H1 (cell line): ENCODE data around the gene VPS11. TPM values are rescaled to one million over a fixed set of nuclear protein-coding genes. Genes with fewer than 3 reads are reported as not detected.

Experiments used
- CTCF ChIA-PET: fragments of 300-600 bp; sonication (Branson Sonifier 250); formaldehyde crosslinking; loops from one replicate; lab custom pipeline; 2021; ENCODE audit not compliant: partially characterized antibody; lab: Charles Lee
- POLR2A ChIA-PET: fragments of 300-600 bp; sonication (Branson Sonifier 250); formaldehyde crosslinking; loops from one replicate; lab custom pipeline; 2021; ENCODE audit warnings: inconsistent platforms; ENCODE audit not compliant: partially characterized antibody; lab: Charles Lee
- DNase-seq, 2 experiments: peaks; one replicate each; pipeline versions ENCODE4 v3.0.0 to v3.0.0-alpha.2; 2010 to 2022; ENCODE audit warnings: low spot score in 2 of 2, low read depth in 1 of 2, mixed read lengths in 1 of 2
- FAIRE-seq: peaks from 2 replicates; lab custom pipeline; 2011; peaks lifted over from hg19 to GRCh38; lab: Jason Lieb, UNC
- H2AFZ ChIP-seq: 2 replicates; pipeline ENCODE4 v1.8.1; 2012; ENCODE audit warnings: low read length, inconsistent platforms
- H2AK5ac ChIP-seq: 2 replicates; pipeline ENCODE4 v1.6.1; 2013; ENCODE audit warnings: low read depth, low read length
- H2BK120ac ChIP-seq: replicated peaks from 2 replicates; pipeline ENCODE3; 2013; ENCODE audit warnings: low read depth, low read length, inconsistent platforms
- H2BK12ac ChIP-seq: 2 replicates; pipeline ENCODE4 v1.6.1; 2013; ENCODE audit warnings: low read depth, low read length
- H2BK15ac ChIP-seq: 2 replicates; pipeline ENCODE4 v1.6.1; 2013; ENCODE audit warnings: low read length
- H2BK20ac ChIP-seq: 2 replicates; pipeline ENCODE4 v1.6.1; 2013; ENCODE audit warnings: low read length
- H2BK5ac ChIP-seq: 2 replicates; pipeline ENCODE4 v1.6.1; 2013; ENCODE audit warnings: low read depth, low read length
- H3K14ac ChIP-seq: 2 replicates; pipeline ENCODE4 v1.6.1; 2013; ENCODE audit warnings: inconsistent platforms; ENCODE audit not compliant: insufficient read length
- H3K18ac ChIP-seq: 2 replicates; pipeline ENCODE4 v1.6.1; 2013; ENCODE audit warnings: low read length; ENCODE audit errors: extremely low read depth
- H3K23ac ChIP-seq: 2 replicates; pipeline ENCODE4 v1.6.1; 2013; ENCODE audit warnings: inconsistent platforms; ENCODE audit not compliant: insufficient read length
- H3K23me2 ChIP-seq: 2 replicates; pipeline ENCODE4 v1.6.1; 2013; ENCODE audit warnings: low read depth, low read length
- H3K27ac ChIP-seq: 2 replicates; pipeline ENCODE4 v1.6.1; 2011; ENCODE audit warnings: low read depth, low read length, inconsistent platforms
- H3K27me3 ChIP-seq, 4 experiments: replicated peaks in 1 of 4; 1 replicate in 1 of 4; 2 replicates in 3 of 4; pipeline versions ENCODE4 v1.6.1 to v1.8.1; 2011 to 2013; ENCODE audit warnings: low read length in 3 of 4, mild to moderate bottlenecking in 3 of 4, inconsistent platforms in 2 of 4, mixed read lengths in 2 of 4, moderate library complexity in 1 of 4; ENCODE audit not compliant: control insufficient read depth in 3 of 4, insufficient read depth in 3 of 4; ENCODE audit errors: extremely low read depth in 1 of 4
- H3K36me3 ChIP-seq, 4 experiments: 2 replicates each; pipeline versions ENCODE4 v1.6.1 to v1.8.1; 2011 to 2013; ENCODE audit warnings: mild to moderate bottlenecking in 4 of 4, low read length in 3 of 4, moderate library complexity in 2 of 4, control low read depth in 1 of 4, inconsistent platforms in 1 of 4; ENCODE audit not compliant: insufficient read depth in 4 of 4, control insufficient read depth in 2 of 4
- H3K4ac ChIP-seq: replicated peaks from 2 replicates; pipeline ENCODE3; 2013; ENCODE audit warnings: low read length, low read depth, mixed read lengths, inconsistent platforms; ENCODE audit not compliant: insufficient read length
- H3K4me1 ChIP-seq, 4 experiments: replicated peaks in 1 of 4; 1 replicate in 1 of 4; 2 replicates in 3 of 4; pipeline versions ENCODE4 v1.6.1 to v1.8.1; 2011 to 2013; ENCODE audit warnings: low read length in 3 of 4, inconsistent platforms in 2 of 4, mixed read lengths in 1 of 4; ENCODE audit not compliant: insufficient read depth in 4 of 4, control insufficient read depth in 3 of 4
- H3K4me2 ChIP-seq, 2 experiments: 2 replicates each; pipeline versions ENCODE4 v1.6.1 to v1.8.1; 2011 to 2013; ENCODE audit warnings: low read depth in 2 of 2, low read length in 2 of 2, control low read depth in 1 of 2, inconsistent platforms in 1 of 2, mild to moderate bottlenecking in 1 of 2; ENCODE audit not compliant: insufficient read depth in 1 of 2
- H3K4me3 ChIP-seq, 4 experiments: fragments of 200-600, 300-600 bp in 1 of 4; sonication (generic), shearing (Covaris generic), sonication (Bioruptor Twin) in 1 of 4; 2 replicates each; pipeline versions ENCODE4 v1.5.1 to v1.8.1; 2011 to 2016; ENCODE audit warnings: low read length in 4 of 4, low read depth in 3 of 4, control low read depth in 2 of 4, inconsistent platforms in 2 of 4, mild to moderate bottlenecking in 2 of 4, mixed read lengths in 1 of 4, moderate library complexity in 1 of 4; ENCODE audit not compliant: insufficient read depth in 2 of 4; ENCODE audit errors: extremely low read depth in 1 of 4
- H3K56ac ChIP-seq: replicated peaks from 2 replicates; pipeline ENCODE3; 2013; ENCODE audit warnings: low read depth, mild to moderate bottlenecking, mixed read lengths, low read length, inconsistent platforms; ENCODE audit not compliant: insufficient read length
- H3K79me1 ChIP-seq: 2 replicates; pipeline ENCODE4 v1.6.1; 2013; ENCODE audit warnings: low read depth, low read length, control low read depth
- H3K79me2 ChIP-seq, 2 experiments: 2 replicates each; pipeline versions ENCODE4 v1.6.1 to v1.8.1; 2012 to 2013; ENCODE audit warnings: low read length in 2 of 2, mild to moderate bottlenecking in 2 of 2, inconsistent platforms in 1 of 2; ENCODE audit not compliant: insufficient read depth in 2 of 2, control insufficient read depth in 1 of 2
- H3K9ac ChIP-seq, 4 experiments: replicated peaks in 1 of 4; 1 replicate in 1 of 4; 2 replicates in 3 of 4; pipeline versions ENCODE4 v1.6.1 to v1.8.1; 2011 to 2013; ENCODE audit warnings: low read depth in 3 of 4, low read length in 3 of 4, control low read depth in 2 of 4, mild to moderate bottlenecking in 2 of 4, moderate library complexity in 2 of 4, inconsistent platforms in 1 of 4; ENCODE audit errors: extremely low read depth in 1 of 4
- H3K9me3 ChIP-seq, 2 experiments: 2 replicates each; pipeline versions ENCODE4 v1.6.1 to v1.8.1; 2012 to 2013; ENCODE audit warnings: mild to moderate bottlenecking in 2 of 2, moderate library complexity in 2 of 2, control low read depth in 1 of 2, inconsistent platforms in 1 of 2, low read depth in 1 of 2, low read length in 1 of 2, mixed read lengths in 1 of 2; ENCODE audit not compliant: insufficient read depth in 2 of 2
- H4K20me1 ChIP-seq, 2 experiments: replicated peaks in 1 of 2; 2 replicates each; pipeline versions ENCODE3 to v1.8.1; 2011 to 2013; ENCODE audit warnings: inconsistent platforms in 2 of 2, low read length in 2 of 2, mild to moderate bottlenecking in 1 of 2; ENCODE audit not compliant: insufficient read depth in 2 of 2, control insufficient read depth in 1 of 2
- H4K5ac ChIP-seq: 2 replicates; pipeline ENCODE4 v1.6.1; 2013; ENCODE audit warnings: low read length, low read depth, mixed read lengths, inconsistent platforms; ENCODE audit not compliant: insufficient read length
- H4K8ac ChIP-seq: 2 replicates; pipeline ENCODE4 v1.8.0; 2013; ENCODE audit warnings: mild to moderate bottlenecking, moderate library complexity, low read length, inconsistent platforms; ENCODE audit not compliant: insufficient read depth; ENCODE audit errors: extremely low read depth
- H4K91ac ChIP-seq: replicated peaks from 2 replicates; pipeline ENCODE3; 2013; ENCODE audit warnings: low read length, mixed read lengths, inconsistent platforms; ENCODE audit not compliant: insufficient read length
- TAF1 ChIP-seq: IDR thresholded peaks from 2 replicates; pipeline ENCODE4 v1.6.1; 2011; ENCODE audit warnings: mild to moderate bottlenecking, low read depth, low read length
- WGBS, 2 experiments: shearing (Covaris generic) in 1 of 2; methylation state at CpG; one replicate each; pipeline versions ENCODE4 v1.1.6 to v1.1.7; 2013 to 2015; ENCODE audit warnings: low lambda C conversion rate in 2 of 2, mixed read lengths in 2 of 2, inconsistent platforms in 1 of 2, low coverage in 1 of 2, missing lambda C conversion rate in 1 of 2; ENCODE audit not compliant: insufficient replicate concordance in 2 of 2, insufficient coverage in 1 of 2, insufficient read length in 1 of 2; ENCODE audit errors: extremely low coverage in 1 of 2, missing lambda C conversion rate in 1 of 2; 5-methylcytosine and 5-hydroxymethylcytosine counted together
- polyA plus RNA-seq, 7 experiments: library from polyadenylated mRNA; depleted of rRNA in 3 of 7; stranded (reverse) in 5 of 7; unstranded in 2 of 7; fragments of >200 nt in 5 of 7; fragments of 200-250 nt in 2 of 7; gene quantifications; 1 replicate in 5 of 7; 2 replicates in 1 of 7; 4 replicates in 1 of 7; pipeline versions ENCODE4 v1.2.1 to v1.2.3, GENCODE V29; 2011 to 2013; ENCODE audit warnings: missing spikeins in 2 of 7, mixed read lengths in 2 of 7
- total RNA-seq: library from RNA; stranded (reverse); fragmentation: NEBNext Ultra II Directional; extraction: Animal tissue kit (Norgen Biotek cat#: 25700); gene quantifications from 2 replicates; pipeline ENCODE4 v1.2.1, GENCODE V29; 2021

Gene VPS11
- total and polyA plus RNA-seq, 2 of the 8 experiments (the other 6 are each of a cell fraction or from before 2014, with no cell fraction given), result 13.1 to 15.5 TPM

GRCh38 chr11:119025099-119025473 lies 42.5 kb upstream of the VPS11 start:
- ChIA-PET POLR2A (interaction anchor here (0.7 to 9.7 kb wide), 12 partner anchors 12 to 70 kb away, joined by 3 to 224 read pairs (median 4); partner anchors contain the start of genes HYOU1, RPS25 and TRAPPC4), CTCF (interaction anchor here (0.8 to 1.2 kb wide), 4 partner anchors 9 to 281 kb away, joined by 3 to 5 read pairs (median 3); partner anchors contain the start of gene VPS11)
- no peak overlapping the region for H2BK120ac ChIP-seq
- H3K79me1 ChIP-seq, result peaks cover 17% of the 10 kb centered on the region
- FAIRE-seq (no peak), DNase-seq (no peak)
- no peak overlapping the region for H4K91ac ChIP-seq
- no peak overlapping the region for H3K14ac ChIP-seq
- peaks cover 5% of the 10 kb centered on the region; the same call in 1 of the 2 replicates for H3K23me2 ChIP-seq
- H2AK5ac ChIP-seq, result no peak overlapping the region
- peaks cover 3 to 18% of the 10 kb centered on the region in 2 experiments for H4K20me1 ChIP-seq
- TF ChIP-seq TAF1, result no peak
- H3K4me1 ChIP-seq, result peaks cover 6 to 13% (median 11%) of the 10 kb centered on the region in 4 experiments
- no peak overlapping the region for H3K23ac ChIP-seq
- no peak overlapping the region for H2BK5ac ChIP-seq
- H4K5ac ChIP-seq, result no peak overlapping the region
- no peaks in the 10 kb centered on the region for H3K9me3 ChIP-seq
- no peak overlapping the region for H3K4me3 ChIP-seq
- H2BK20ac ChIP-seq, result no peak overlapping the region
- no peak overlapping the region for H2AFZ ChIP-seq
- H3K79me2 ChIP-seq, result peaks cover under 1 to 32% of the 10 kb centered on the region in 2 experiments; a peak in 3 of 4 replicates
- H3K27ac ChIP-seq, result no peak overlapping the region
- H2BK15ac ChIP-seq, result no peak overlapping the region
- H3K27me3 ChIP-seq, result no peaks in the 10 kb centered on the region
- H3K36me3 ChIP-seq, result peaks cover 14 to 66% (median 37%) of the 10 kb centered on the region in 4 experiments
- H3K56ac ChIP-seq, result no peak overlapping the region
- H3K4me2 ChIP-seq, result no peak overlapping the region
- no peak overlapping the region for H3K9ac ChIP-seq
- H4K8ac ChIP-seq, result no peak overlapping the region
- no peak overlapping the region for H2BK12ac ChIP-seq
- WGBS, 2 experiments, result 86% methylated on average over 5 of the region's 5 CpGs; no CpG with 5 or more reads in 1 of the 2 experiments
- H3K18ac ChIP-seq, result no peak overlapping the region
- H3K4ac ChIP-seq, result no peak overlapping the region
